GM13976 (cell line): ENCODE results near the gene JHY.

Source experiments
- DNase-seq: peaks from one replicate; pipeline ENCODE4 v3.0.0; 2012; ENCODE audit warnings: low spot score
- CTCF ChIP-seq: IDR thresholded peaks from 2 replicates; pipeline ENCODE4 v1.5.1; 2012; ENCODE audit warnings: borderline replicate concordance, mild to moderate bottlenecking; ENCODE audit not compliant: insufficient read depth; ENCODE audit errors: extremely low read depth, missing control alignments, control extremely low read depth
- in situ Hi-C: fragments of 300-500 bp; cut with MboI; formaldehyde crosslinking; loops from one replicate; pipeline ENCODE4 v1.12.0; 2022; ENCODE audit warnings: low sequenced_read_pairs, mixed read lengths, inconsistent platforms; ENCODE audit not compliant: unreplicated experiment

The JHY gene

GRCh38 chr11:122848186-122848585 is 34.4 kb upstream of the JHY start:
- DNase-seq = no peak
- TF ChIP-seq CTCF = no peak
- in situ Hi-C loops = no loop called here

- no peak for DNase-seq
- no peak for TF ChIP-seq CTCF
- in situ Hi-C loops = loop anchor here (5.0 kb wide), 1 partner anchor 53 kb away; no protein-coding TSS in a partner anchor
These were observed 32.4 kb upstream of the JHY start for GRCh38 chr11:122850076-122850631.

GRCh38 chr11:122851366-122851966 is 31.1 kb upstream of the JHY start:
- no peak for TF ChIP-seq CTCF
- in situ Hi-C loops = loop anchor here (5.0 kb wide), 1 partner anchor 54 kb away; no protein-coding TSS in a partner anchor
- no peak for DNase-seq

GRCh38 chr11:122852074-122852795 is 30.3 kb upstream of the JHY start:
- no peak for DNase-seq
- in situ Hi-C loops = loop anchor here (5.0 kb wide), 1 partner anchor 55 kb away; no protein-coding TSS in a partner anchor
- no peak for TF ChIP-seq CTCF

GRCh38 chr11:122852796-122853160 is 29.8 kb upstream of the JHY start:
- in situ Hi-C loops = loop anchor here (5.0 kb wide), 1 partner anchor 55 kb away; no protein-coding TSS in a partner anchor
- DNase-seq = no peak
- no peak for TF ChIP-seq CTCF

- in situ Hi-C loops = loop anchor here (5.0 kb wide), 1 partner anchor 56 kb away; no protein-coding TSS in a partner anchor
These were observed 29.3 kb upstream of the JHY start for GRCh38 chr11:122853261-122853660.

More at GRCh38 chr11:122853261-122853660, 29.3 kb upstream of the JHY start:
- TF ChIP-seq CTCF = no peak
- DNase-seq = no peak
